ENCODE data around the gene ZNF764. TPM values are rescaled to one million over a fixed set of nuclear protein-coding genes. Genes with fewer than 3 reads are reported as not detected.

The ZNF764 gene
- total and polyA plus RNA-seq, 9 of the 15 experiments (the other 6 are each of a cell fraction or from before 2014, with no cell fraction given): 0.69 to 10.1 (median 4.1) TPM

GRCh38 chr16:30557957-30558788 is at the start of gene ZNF764 (continued):
- TF ChIP-seq FOSL1 (tag; conservative IDR thresholded peaks at IDR 0.05) (peak; percentile 94), ZNF766 (CRISPR knock-in tag; conservative IDR thresholded peaks at IDR 0.05) (peak; percentile 88), SP1 (CRISPR knock-in tag; IDR thresholded peaks at IDR 0.05) (peak; percentile 82), POLR2G (IDR thresholded peaks at IDR 0.05; ENCODE audit: low read depth, low read length) (peak; percentile 85), LARP7 (IDR thresholded peaks at IDR 0.05) (no peak), FOXM1 (IDR thresholded peaks at IDR 0.05; ENCODE audit: low read depth) (no peak), FOXM1 (CRISPR knock-in tag; IDR thresholded peaks at IDR 0.05; ENCODE audit: low read depth) (0 out of 2 replicates have a peak, but pooled peaks have one; percentile 19), ZNF398 (CRISPR knock-in tag; IDR thresholded peaks at IDR 0.05) (no peak), SMAD2 (IDR thresholded peaks at IDR 0.05; ENCODE audit: low read depth, low read length) (no peak), HMG20A (CRISPR knock-in tag; conservative IDR thresholded peaks at IDR 0.05) (no peak), MEF2A (IDR thresholded peaks at IDR 0.05; ENCODE audit: control insufficient read depth, low read depth, low read length) (no peak; the same call in 1 of the 2 replicates), CEBPZ (IDR thresholded peaks at IDR 0.05; ENCODE audit: borderline replicate concordance, low read depth, low read length) (no peak), ZNF696 (CRISPR knock-in tag; conservative IDR thresholded peaks at IDR 0.05) (no peak), GABPA (tag; conservative IDR thresholded peaks at IDR 0.05; ENCODE audit: low read depth) (peak; percentile 65), BRCA1 (IDR thresholded peaks at IDR 0.05) (no peak), BRCA1 (CRISPR knock-in tag; IDR thresholded peaks at IDR 0.05) (no peak), SMC3 (conservative IDR thresholded peaks at IDR 0.05; ENCODE audit: insufficient read depth, low read depth, low read length) (no peak), KAT8 (IDR thresholded peaks at IDR 0.05; ENCODE audit: low read depth) (no peak), E4F1 (CRISPR knock-in tag; IDR thresholded peaks at IDR 0.05; ENCODE audit: borderline replicate concordance) (no peak), NR2C2 (CRISPR knock-in tag; IDR thresholded peaks at IDR 0.05) (peak; percentile 95), NR2C2 (tag; IDR thresholded peaks at IDR 0.05) (peak; percentile 100)

Data from K562 (cell line).